ENCODE measurements around the gene ZMYND10. TPM values are rescaled to one million over a fixed set of nuclear protein-coding genes. Genes with fewer than 3 reads are reported as not detected.

The ZMYND10 gene
- total and polyA plus RNA-seq, 9 of the 15 experiments (the other 6 are each of a cell fraction or from before 2014, with no cell fraction given) = 0.20 to 2.8 (median 0.70) TPM

DNA sequence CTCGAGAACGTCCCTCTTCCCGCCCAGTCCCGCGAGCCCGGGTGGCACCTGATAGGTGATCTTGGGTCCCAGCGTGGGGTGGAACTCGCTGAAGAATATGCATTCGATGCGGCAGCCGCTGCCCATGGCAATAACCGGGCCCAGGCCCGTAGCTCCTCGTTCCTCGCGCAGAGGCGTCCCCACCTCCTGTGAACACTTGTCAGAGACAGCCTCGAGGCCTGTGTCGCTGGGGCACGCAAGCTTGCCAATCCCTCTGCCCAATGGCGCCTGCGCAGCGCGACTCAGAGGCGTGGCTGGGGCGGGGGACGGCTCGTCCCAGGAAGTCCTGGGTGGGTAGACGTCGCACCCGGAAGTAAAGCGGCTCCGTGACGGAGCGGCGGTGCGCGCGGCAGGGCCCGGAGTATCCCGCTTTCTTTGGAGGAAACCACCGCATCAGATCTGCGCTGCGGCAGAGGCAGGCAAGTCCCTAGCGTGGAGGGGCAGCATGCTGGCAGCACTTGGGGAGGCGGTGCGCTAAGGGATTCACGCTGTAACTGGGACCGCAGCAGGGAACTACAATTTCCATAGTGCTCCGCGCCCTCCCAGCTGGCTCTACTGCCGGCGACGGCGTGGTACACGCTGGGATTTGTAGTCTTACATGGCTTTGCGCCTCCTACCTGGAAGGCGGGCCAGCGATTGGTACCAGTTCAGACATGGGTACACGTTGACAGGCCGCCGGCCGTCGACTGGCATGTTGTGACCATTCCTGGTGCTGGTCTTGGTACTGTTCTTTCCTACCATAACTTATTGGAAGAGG lies 5.2 kb upstream of the ZMYND10 start, which contains the start of the genes CYB561D2 and NPRL2 (continued):
- peak; percentile 93 for TF ChIP-seq ZNF395 (CRISPR knock-in tag; IDR thresholded peaks at IDR 0.05)
- TF ChIP-seq, protein P1, sequence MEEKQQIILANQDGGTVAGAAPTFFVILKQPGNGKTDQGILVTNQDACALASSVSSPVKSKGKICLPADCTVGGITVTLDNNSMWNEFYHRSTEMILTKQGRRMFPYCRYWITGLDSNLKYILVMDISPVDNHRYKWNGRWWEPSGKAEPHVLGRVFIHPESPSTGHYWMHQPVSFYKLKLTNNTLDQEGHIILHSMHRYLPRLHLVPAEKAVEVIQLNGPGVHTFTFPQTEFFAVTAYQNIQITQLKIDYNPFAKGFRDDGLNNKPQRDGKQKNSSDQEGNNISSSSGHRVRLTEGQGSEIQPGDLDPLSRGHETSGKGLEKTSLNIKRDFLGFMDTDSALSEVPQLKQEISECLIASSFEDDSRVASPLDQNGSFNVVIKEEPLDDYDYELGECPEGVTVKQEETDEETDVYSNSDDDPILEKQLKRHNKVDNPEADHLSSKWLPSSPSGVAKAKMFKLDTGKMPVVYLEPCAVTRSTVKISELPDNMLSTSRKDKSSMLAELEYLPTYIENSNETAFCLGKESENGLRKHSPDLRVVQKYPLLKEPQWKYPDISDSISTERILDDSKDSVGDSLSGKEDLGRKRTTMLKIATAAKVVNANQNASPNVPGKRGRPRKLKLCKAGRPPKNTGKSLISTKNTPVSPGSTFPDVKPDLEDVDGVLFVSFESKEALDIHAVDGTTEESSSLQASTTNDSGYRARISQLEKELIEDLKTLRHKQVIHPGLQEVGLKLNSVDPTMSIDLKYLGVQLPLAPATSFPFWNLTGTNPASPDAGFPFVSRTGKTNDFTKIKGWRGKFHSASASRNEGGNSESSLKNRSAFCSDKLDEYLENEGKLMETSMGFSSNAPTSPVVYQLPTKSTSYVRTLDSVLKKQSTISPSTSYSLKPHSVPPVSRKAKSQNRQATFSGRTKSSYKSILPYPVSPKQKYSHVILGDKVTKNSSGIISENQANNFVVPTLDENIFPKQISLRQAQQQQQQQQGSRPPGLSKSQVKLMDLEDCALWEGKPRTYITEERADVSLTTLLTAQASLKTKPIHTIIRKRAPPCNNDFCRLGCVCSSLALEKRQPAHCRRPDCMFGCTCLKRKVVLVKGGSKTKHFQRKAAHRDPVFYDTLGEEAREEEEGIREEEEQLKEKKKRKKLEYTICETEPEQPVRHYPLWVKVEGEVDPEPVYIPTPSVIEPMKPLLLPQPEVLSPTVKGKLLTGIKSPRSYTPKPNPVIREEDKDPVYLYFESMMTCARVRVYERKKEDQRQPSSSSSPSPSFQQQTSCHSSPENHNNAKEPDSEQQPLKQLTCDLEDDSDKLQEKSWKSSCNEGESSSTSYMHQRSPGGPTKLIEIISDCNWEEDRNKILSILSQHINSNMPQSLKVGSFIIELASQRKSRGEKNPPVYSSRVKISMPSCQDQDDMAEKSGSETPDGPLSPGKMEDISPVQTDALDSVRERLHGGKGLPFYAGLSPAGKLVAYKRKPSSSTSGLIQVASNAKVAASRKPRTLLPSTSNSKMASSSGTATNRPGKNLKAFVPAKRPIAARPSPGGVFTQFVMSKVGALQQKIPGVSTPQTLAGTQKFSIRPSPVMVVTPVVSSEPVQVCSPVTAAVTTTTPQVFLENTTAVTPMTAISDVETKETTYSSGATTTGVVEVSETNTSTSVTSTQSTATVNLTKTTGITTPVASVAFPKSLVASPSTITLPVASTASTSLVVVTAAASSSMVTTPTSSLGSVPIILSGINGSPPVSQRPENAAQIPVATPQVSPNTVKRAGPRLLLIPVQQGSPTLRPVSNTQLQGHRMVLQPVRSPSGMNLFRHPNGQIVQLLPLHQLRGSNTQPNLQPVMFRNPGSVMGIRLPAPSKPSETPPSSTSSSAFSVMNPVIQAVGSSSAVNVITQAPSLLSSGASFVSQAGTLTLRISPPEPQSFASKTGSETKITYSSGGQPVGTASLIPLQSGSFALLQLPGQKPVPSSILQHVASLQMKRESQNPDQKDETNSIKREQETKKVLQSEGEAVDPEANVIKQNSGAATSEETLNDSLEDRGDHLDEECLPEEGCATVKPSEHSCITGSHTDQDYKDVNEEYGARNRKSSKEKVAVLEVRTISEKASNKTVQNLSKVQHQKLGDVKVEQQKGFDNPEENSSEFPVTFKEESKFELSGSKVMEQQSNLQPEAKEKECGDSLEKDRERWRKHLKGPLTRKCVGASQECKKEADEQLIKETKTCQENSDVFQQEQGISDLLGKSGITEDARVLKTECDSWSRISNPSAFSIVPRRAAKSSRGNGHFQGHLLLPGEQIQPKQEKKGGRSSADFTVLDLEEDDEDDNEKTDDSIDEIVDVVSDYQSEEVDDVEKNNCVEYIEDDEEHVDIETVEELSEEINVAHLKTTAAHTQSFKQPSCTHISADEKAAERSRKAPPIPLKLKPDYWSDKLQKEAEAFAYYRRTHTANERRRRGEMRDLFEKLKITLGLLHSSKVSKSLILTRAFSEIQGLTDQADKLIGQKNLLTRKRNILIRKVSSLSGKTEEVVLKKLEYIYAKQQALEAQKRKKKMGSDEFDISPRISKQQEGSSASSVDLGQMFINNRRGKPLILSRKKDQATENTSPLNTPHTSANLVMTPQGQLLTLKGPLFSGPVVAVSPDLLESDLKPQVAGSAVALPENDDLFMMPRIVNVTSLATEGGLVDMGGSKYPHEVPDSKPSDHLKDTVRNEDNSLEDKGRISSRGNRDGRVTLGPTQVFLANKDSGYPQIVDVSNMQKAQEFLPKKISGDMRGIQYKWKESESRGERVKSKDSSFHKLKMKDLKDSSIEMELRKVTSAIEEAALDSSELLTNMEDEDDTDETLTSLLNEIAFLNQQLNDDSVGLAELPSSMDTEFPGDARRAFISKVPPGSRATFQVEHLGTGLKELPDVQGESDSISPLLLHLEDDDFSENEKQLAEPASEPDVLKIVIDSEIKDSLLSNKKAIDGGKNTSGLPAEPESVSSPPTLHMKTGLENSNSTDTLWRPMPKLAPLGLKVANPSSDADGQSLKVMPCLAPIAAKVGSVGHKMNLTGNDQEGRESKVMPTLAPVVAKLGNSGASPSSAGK (IDR thresholded peaks at IDR 0.05) = peak; percentile 94
- no peak for TF ChIP-seq DACH1 (IDR thresholded peaks at IDR 0.05; ENCODE audit: partially characterized antibody)
- TF ChIP-seq HINFP (tag; conservative IDR thresholded peaks at IDR 0.05; ENCODE audit: low read depth) = no peak
- TF ChIP-seq EP400 (IDR thresholded peaks at IDR 0.05) = peak; percentile 65
- no peak for TF ChIP-seq SRSF1 (IDR thresholded peaks at IDR 0.05; ENCODE audit: low read depth, low read length)
- TF ChIP-seq, protein P2, sequence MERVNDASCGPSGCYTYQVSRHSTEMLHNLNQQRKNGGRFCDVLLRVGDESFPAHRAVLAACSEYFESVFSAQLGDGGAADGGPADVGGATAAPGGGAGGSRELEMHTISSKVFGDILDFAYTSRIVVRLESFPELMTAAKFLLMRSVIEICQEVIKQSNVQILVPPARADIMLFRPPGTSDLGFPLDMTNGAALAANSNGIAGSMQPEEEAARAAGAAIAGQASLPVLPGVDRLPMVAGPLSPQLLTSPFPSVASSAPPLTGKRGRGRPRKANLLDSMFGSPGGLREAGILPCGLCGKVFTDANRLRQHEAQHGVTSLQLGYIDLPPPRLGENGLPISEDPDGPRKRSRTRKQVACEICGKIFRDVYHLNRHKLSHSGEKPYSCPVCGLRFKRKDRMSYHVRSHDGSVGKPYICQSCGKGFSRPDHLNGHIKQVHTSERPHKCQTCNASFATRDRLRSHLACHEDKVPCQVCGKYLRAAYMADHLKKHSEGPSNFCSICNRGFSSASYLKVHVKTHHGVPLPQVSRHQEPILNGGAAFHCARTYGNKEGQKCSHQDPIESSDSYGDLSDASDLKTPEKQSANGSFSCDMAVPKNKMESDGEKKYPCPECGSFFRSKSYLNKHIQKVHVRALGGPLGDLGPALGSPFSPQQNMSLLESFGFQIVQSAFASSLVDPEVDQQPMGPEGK (CRISPR knock-in tag; IDR thresholded peaks at IDR 0.05; ENCODE audit: borderline replicate concordance) = no peak
- TF ChIP-seq HNRNPUL1 (IDR thresholded peaks at IDR 0.05; ENCODE audit: low read length) = no peak
- TF ChIP-seq ZZZ3 (IDR thresholded peaks at IDR 0.05) = no peak
- TF ChIP-seq ZNF232 (CRISPR knock-in tag; IDR thresholded peaks at IDR 0.05) = no peak

Data from K562 (cell line).